Endodermal cell (in vitro differentiated cells): ENCODE measurements around the gene REEP1. TPM values are rescaled to one million over a fixed set of nuclear protein-coding genes. Genes with fewer than 3 reads are reported as not detected.

Experiments used
- DNase-seq: peaks from one replicate; pipeline ENCODE4 v3.0.0-alpha.2; 2017
- H3K27ac ChIP-seq: 2 replicates; pipeline ENCODE4 v1.5.1; 2013; ENCODE audit warnings: mild to moderate bottlenecking, low read depth, low read length, moderate library complexity
- H3K27me3 ChIP-seq: 2 replicates; pipeline ENCODE4 v1.6.1; 2013; ENCODE audit warnings: mild to moderate bottlenecking, low read length, moderate library complexity; ENCODE audit not compliant: insufficient read depth, control insufficient read depth, poor library complexity, severe bottlenecking
- H3K36me3 ChIP-seq: 2 replicates; pipeline ENCODE4 v1.7.0; 2013; ENCODE audit warnings: mild to moderate bottlenecking, low read length, moderate library complexity; ENCODE audit not compliant: control insufficient read depth, insufficient read depth
- H3K4me1 ChIP-seq: one replicate; pipeline ENCODE4 v1.7.0; 2013; ENCODE audit warnings: low read length; ENCODE audit not compliant: control insufficient read depth, insufficient read depth
- H3K4me3 ChIP-seq: 2 replicates; pipeline ENCODE4 v1.5.1; 2013; ENCODE audit warnings: mild to moderate bottlenecking, low read length, moderate library complexity
- H3K9ac ChIP-seq: 2 replicates; pipeline ENCODE4 v1.6.1; 2013; ENCODE audit warnings: mild to moderate bottlenecking, low read length, moderate library complexity; ENCODE audit not compliant: poor library complexity, severe bottlenecking; ENCODE audit errors: extremely low read depth
- H3K9me3 ChIP-seq: 2 replicates; pipeline ENCODE4 v1.6.1; 2013; ENCODE audit warnings: mild to moderate bottlenecking, low read length, moderate library complexity; ENCODE audit not compliant: control insufficient read depth
- H3K27ac Mint-ChIP-seq: 2 replicates; pipeline ENCODE4 v1.8.0; 2020; ENCODE audit warnings: mixed read lengths
- H3K27me3 Mint-ChIP-seq: 2 replicates; pipeline ENCODE4 v1.8.0; 2021; ENCODE audit warnings: mild to moderate bottlenecking, mixed read lengths; ENCODE audit not compliant: insufficient read depth
- H3K36me3 Mint-ChIP-seq: 2 replicates; pipeline ENCODE4 v1.8.0; 2020; ENCODE audit warnings: low read depth, mixed read lengths
- H3K4me1 Mint-ChIP-seq: 2 replicates; pipeline ENCODE4 v1.8.0; 2020; ENCODE audit warnings: mixed read lengths
- H3K4me3 Mint-ChIP-seq: 2 replicates; pipeline ENCODE4 v1.8.0; 2020; ENCODE audit warnings: mild to moderate bottlenecking, moderate library complexity, mixed read lengths
- H3K9me3 Mint-ChIP-seq: 2 replicates; pipeline ENCODE4 v1.8.0; 2020; ENCODE audit warnings: mild to moderate bottlenecking, mixed read lengths
- WGBS, 2 experiments: methylation state at CpG; one replicate each; pipeline versions ENCODE4 v1.1.5 to v1.1.7; 2013; ENCODE audit warnings: missing lambda C conversion rate in 2 of 2, mixed read lengths in 1 of 2; ENCODE audit not compliant: insufficient coverage in 1 of 2, insufficient read length in 1 of 2; 5-methylcytosine and 5-hydroxymethylcytosine counted together
- microRNA-seq: library from miRNA; unstranded; fragments of <30 nt; microRNA quantifications from one replicate; pipeline ENCODE4 v1.2.0, GENCODE V29; 2020; ENCODE audit warnings: borderline microRNAs expressed
- total RNA-seq, 2 donors: library from RNA; stranded (reverse); fragmentation: NEBNext Ultra II Directional in 1 of 2; extraction: Animal tissue kit (Norgen Biotek cat#: 25700) in 1 of 2; gene quantifications; 2 replicates in 1 of 2; 3 replicates in 1 of 2; pipeline ENCODE4 v1.2.1, GENCODE V29; 2021
- TF ChIP-seq, protein P1 (sequence below): fragments of 200-600 bp; sonication (generic); conservative IDR thresholded peaks from 2 replicates; pipeline ENCODE4 v1.5.0; 2021; ENCODE audit warnings: antibody characterized with exemption, mild to moderate bottlenecking

Gene REEP1
- total RNA-seq, 2 donors from 2014 or later, result 2.9 to 3.8 TPM

- Histone ChIP-seq H3K4me1 (peaks cover 4% of the 10 kb centered on the region), H3K27me3 (no peaks in the 10 kb centered on the region), H3K4me3 (no peak overlapping the region), H3K36me3 (peaks cover 70% of the 10 kb centered on the region), H3K9ac (no peak overlapping the region), H3K9me3 (no peaks in the 10 kb centered on the region), H3K27ac (no peak overlapping the region)
- Mint-ChIP-seq H3K36me3 (peaks cover 59% of the 10 kb centered on the region), H3K27me3 (no peaks in the 10 kb centered on the region), H3K4me3 (no peak overlapping the region), H3K4me1 (peaks cover 8% of the 10 kb centered on the region), H3K27ac (no peak overlapping the region), H3K9me3 (no peaks in the 10 kb centered on the region)
- TF ChIP-seq, protein P1, sequence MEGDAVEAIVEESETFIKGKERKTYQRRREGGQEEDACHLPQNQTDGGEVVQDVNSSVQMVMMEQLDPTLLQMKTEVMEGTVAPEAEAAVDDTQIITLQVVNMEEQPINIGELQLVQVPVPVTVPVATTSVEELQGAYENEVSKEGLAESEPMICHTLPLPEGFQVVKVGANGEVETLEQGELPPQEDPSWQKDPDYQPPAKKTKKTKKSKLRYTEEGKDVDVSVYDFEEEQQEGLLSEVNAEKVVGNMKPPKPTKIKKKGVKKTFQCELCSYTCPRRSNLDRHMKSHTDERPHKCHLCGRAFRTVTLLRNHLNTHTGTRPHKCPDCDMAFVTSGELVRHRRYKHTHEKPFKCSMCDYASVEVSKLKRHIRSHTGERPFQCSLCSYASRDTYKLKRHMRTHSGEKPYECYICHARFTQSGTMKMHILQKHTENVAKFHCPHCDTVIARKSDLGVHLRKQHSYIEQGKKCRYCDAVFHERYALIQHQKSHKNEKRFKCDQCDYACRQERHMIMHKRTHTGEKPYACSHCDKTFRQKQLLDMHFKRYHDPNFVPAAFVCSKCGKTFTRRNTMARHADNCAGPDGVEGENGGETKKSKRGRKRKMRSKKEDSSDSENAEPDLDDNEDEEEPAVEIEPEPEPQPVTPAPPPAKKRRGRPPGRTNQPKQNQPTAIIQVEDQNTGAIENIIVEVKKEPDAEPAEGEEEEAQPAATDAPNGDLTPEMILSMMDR, result no peak
- 94% methylated on average over 4 of the region's 4 CpGs; no CpG with 5 or more reads in 1 of the 2 experiments for WGBS, 2 experiments
- DNase-seq, result no peak
Observed at GRCh38 chr2:86170449-86170848, 167.0 kb downstream of the REEP1 start.

Small RNA genes lying within 50 kb of the gene (microRNA-seq; reads per million reads assigned to microRNA genes)
- gene MIR4779, result not detected

Other genes with a start within 250 kb of the REEP1 start
- gene POLR1A, start 231.7 kb downstream of the REEP1 start, total RNA-seq, result 10 to 100 TPM; 37.9 to 45.5 TPM
- 100 to 1,000 TPM; 184 to 191 TPM for gene PTCD3, start 231.4 kb downstream of the REEP1 start, total RNA-seq
- gene IMMT, start 142.2 kb downstream of the REEP1 start, total RNA-seq, result 10 to 100 TPM; 96.8 to 99.9 TPM
- gene MRPL35, start 138.2 kb downstream of the REEP1 start, total RNA-seq, result 10 to 100 TPM; 29.8 to 30.9 TPM
- 10 to 100 TPM; 31.8 to 34.4 TPM for gene KDM3A, start 103.7 kb upstream of the REEP1 start, total RNA-seq
- 10 to 100 TPM; 20.5 to 29.3 TPM for gene CHMP3, start 225.8 kb upstream of the REEP1 start, total RNA-seq